SH-SY5Y (cell line): ENCODE results near the gene ZNF473.

Experiments used
- GATA2 ChIP-seq: IDR thresholded peaks from 2 replicates; pipeline ENCODE4 v1.6.1; 2011; ENCODE audit warnings: mild to moderate bottlenecking, low read depth, low read length
- GATA3 ChIP-seq: IDR thresholded peaks from 2 replicates; pipeline ENCODE4 v1.6.1; 2011; ENCODE audit warnings: low read depth, mild to moderate bottlenecking, low read length, moderate library complexity

GRCh38 chr19:50061650-50062049 lies 35.8 kb downstream of the ZNF473 start:
- TF ChIP-seq GATA2: no peak
- no peak for TF ChIP-seq GATA3
